GM19351 (cell line): ENCODE results near the gene ESRRG.

ENCODE experiments used
- ATAC-seq: cut with Tn5 transposase; IDR thresholded peaks from one replicate; pipeline ENCODE4 v1.9.1; 2021; ENCODE audit warnings: mild to moderate bottlenecking, moderate library complexity; ENCODE audit not compliant: unreplicated experiment

Gene ESRRG

DNA sequence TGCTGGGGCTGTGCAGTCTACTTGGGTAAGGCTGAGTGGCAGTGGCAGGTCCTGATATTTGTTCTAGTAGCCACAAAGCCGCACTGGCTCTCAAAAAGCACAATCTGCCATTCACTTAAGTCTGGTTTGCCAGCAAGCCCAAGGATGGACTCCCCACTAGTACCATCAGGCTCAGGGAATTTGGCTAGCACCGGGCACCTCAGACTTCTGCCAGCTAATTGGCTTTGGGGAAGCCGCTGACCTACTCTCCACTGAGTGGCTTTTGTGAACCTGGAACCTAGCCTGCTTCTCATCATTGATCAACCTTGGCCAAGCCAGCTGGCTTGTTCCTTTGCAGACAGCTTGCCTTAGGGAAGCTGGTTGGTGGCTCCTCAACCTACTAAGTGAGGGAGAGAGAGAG lies 83.1 kb downstream of the ESRRG start:
- ATAC-seq = no peak

DNA sequence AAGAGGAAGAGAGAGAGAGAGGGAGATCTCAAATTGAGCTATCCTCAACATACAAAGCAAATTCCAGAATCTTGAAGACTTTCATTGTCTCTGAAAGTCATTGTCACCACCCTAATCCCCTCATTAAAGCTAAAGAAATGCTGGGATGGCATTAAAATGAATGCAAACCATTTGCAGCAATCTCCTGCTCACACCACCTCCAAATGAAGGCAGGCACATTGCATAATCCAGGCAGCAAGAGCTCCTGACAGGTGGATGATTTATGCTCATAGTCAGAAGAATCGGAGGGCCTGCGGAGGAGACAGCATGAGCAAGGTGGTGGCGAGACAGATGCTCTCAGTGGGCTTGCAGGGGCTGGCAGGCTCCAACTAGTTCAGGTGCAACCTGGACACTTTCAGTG lies 90.2 kb downstream of the ESRRG start:
- no peak for ATAC-seq

DNA sequence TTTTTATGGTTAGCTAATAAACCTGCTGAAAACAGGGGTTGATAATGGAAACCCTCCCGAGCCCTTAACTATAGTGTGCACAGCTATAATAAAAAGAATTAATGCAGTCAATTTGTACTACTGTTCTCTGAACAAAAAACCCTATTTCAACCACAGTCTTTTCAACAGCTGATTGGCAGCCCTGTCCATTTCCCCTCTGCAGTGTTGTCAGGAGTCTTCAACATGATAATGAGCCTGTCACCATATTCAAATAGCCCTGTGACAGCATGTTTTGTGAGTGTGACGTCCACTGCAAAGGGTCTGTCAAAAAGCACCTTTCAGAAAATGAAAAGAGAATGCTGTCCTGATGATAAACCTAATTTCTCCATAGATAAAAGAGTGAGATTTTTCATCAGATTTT lies 92.7 kb downstream of the ESRRG start:
- ATAC-seq = no peak

DNA sequence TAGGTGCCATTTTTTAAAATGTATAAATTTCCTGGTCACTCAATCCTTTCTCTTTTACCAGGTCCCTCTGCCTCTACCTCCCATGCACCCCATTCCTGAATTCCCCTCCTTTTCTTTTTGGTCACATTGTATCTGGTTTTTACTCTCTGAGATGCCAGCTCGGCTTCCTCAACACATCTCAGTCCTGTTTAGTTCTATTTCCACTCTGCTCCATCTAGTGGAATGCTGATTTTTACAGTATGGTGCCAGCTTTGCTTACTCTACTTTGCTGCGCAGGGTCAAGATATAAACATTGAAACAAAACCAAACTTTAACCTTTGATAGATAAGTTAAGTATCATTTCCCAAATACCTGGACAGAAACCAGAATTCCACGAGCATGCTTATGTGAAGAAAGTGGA lies 96.0 kb downstream of the ESRRG start:
- no peak for ATAC-seq

DNA sequence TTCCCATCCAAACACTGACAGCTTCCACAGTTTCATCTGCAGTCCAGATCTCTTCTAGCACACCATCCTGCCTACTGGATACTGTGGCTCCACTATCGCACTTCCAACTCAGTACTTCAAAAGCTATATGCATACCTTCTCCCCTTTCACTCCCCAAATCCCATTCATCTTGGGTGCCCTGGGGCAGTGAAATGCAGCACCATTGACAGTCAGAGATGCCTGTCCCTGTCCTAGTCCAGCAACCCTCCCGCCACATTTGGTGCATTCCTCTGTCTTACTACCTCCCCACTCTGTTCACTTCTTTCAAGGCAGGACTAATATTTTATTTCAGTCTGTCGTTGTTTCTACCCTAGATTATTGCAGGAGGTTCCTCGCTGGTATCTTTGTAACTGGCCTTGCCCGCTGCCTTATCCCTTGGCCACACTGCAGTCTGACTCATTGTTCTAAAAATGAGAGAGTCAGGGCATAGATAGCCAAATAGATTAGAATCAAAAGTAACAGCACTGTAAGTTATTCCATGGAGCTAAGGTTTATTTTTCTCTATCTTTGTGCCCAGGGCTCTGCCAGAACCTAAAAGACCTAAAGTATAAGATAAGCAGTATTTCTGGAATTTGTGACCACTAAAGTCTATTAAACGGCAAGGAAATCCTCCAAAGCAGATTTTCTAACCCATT lies 96.7 kb downstream of the ESRRG start:
- ATAC-seq = no peak

DNA sequence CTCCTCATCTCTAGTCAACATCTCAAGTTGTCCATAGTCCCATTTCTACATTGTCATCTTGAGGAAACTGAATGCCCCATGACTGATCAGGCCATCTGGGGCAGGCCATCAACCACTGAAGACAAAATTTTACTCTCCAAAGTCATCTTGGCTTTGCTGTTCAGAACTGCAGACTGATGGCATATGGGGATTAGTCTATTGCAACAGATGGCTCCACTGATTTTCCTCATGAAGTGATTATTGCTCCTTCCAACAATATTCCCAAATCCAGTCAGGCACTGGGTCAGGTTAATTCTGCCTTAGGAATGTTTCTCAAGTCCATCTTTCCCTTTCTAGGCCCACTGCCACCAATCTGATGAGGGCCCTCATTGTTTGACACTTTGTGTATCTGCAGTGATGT lies 101.7 kb downstream of the ESRRG start:
- ATAC-seq = no peak

DNA sequence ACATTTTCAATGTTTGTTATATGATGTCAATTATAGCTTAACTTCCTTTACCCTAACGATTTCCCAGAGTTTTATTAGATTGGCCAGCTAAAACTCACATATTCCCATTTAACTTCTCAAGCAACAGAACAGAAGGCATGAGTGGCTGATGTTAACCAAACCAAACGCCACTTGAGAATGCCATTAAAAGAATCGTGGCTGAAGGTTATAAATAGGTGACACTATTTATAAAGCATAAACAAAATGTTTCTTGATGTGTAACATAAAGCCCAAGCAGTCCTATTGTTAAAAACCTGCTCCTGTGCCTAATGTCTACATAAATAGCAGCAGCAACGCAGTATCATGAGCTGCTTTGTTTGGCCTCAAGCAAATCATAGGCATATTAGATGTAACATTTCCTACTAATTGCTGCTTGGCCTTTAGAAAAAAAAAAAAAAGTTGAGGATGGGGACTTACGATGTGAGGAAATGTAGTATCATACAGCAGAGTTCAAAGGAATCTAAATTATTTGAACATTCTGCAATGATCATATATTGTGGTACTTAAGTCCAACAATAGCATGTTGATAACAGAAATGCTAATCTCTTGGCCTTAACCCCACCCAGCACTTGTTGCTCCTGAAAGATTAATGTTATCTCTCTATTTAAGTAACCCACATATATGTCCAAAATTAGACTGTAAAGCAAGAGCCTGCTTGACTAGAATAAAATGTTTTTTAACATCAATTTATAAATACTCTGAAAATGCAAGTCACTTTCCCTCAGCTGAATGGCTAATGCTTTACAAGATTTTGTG lies 106.0 kb downstream of the ESRRG start:
- no peak for ATAC-seq

DNA sequence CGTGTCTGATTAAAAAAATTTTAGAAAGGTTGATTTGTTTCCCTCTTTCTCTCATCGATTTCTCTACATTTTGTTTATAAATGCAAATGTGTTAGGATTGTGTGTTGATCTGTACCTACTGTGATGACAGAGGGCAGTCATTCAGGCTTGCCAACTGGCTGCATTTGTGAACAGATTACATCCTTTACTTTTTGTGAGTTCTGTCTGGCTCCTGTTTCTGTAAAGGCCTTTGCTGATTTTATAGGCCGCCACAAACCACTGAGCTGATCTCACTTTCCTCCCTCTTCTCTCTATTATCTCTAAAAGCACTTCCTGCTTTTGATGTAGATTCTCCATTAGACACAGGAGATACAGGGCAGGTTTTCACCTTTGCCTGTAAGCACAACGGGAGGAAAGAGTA lies 106.8 kb downstream of the ESRRG start:
- ATAC-seq = no peak

DNA sequence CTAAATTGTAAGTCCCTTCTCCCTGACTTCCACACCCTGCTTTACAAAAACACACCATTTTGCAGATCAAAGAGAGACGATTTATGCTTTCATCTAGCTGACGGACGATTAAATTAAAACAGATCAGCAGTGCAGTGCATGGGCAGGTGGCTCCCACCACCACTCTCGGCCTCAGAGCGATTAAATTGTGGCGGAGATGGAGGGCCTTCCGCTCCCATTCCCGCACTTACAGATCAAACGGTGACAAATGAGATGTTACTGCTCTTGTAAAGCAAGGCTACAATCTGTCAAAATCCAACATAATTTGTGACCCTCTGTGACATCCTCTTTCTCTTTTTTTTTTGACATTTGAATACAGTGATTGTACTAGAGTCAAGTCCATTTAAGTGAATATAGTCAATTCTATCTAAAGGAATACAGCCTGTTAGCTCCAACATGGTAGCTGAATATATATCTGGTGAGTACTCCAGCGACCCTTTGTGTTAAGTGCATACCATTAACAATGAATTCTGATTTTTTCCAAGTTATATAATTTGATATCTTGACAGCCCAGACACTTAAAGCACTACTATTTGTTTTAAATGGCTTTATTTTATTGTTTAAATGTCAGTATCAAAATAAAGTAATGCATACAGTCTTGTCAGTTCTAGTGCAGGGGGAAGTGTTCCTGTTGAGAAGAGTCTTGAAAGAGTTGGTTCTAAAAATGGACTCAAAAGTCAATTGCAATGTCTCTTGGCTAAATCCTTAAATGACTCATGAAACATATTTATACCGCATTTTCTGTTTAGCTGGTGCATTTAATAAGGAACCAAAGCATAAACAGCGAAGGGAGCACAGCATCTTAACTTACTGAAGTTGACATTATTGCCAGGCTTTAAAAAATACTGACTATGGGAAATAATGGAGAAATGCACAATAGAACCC lies 109.0 kb downstream of the ESRRG start:
- ATAC-seq = no peak

DNA sequence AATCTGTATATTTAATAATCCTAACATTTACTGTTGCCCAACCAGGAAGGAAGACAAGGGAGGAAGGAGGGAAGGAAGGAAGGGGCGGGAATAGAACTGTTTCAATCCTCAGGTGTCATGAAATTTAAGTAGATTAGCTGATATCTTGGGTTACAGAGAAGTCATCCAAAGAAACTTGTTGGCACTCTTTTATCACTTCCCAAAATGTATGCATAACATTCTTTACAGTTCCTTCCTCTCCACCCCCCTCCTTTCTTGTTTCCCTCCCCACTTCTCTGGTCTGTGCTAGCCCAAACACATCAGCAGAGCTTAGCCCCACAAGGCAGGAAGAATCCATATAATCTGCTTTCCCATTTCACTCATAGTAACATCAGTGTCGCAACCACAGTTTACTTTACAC lies 110.9 kb downstream of the ESRRG start:
- no peak for ATAC-seq

DNA sequence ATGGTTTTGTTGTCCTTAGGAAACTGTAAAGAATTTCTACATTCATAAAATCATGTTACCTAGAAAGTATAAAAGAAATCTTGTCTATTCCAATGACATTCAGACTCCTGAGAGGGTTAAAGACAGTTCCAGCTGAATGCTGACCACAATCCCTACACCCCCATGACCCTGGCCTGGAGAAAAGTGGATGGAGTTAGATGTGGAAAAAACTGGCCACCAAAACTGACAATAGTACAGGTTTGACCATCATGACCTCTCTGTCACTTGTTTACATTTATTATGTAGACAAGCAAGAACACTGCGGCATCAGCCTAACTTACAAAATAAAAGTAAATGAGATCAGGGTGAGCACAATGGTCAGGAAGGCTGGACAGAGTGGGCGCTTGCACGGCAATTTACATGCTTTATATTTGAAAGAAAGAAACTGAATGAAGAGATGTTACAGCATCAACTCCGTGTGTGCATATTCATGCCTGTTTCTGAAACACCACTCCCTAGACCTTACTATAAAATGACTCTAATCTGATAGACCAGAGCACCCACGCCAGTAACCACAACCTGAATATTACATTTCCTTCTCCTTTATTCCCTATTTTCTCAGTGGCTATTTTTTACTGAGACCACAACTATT lies 116.0 kb downstream of the ESRRG start:
- no peak for ATAC-seq

DNA sequence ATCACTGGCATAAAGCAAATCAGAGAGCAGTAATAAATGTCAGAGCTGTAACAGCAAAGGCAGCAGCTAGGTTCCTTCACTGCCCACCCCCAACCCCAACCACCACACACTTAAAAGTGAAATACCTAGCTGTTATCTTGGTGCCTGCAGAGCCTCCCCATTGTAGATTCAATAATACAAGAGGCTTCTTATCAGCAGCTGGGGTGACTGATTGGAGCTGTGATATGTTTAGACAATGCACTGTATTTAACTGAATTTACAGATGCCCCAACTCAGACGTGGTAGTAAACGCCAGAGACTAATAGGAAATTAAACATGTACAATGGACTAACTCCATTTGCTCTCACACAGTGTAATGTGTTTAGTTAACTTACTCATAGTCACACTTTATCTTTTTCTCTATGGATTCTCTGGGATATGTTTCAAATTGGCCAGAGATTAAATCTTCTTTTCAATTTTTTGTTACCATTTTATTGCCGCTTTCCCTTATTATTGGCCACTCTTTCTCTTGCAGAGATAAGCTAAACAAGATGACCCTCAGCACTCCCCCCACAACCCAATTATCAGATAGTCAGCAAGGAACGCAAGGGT lies 117.1 kb downstream of the ESRRG start:
- ATAC-seq = no peak

DNA sequence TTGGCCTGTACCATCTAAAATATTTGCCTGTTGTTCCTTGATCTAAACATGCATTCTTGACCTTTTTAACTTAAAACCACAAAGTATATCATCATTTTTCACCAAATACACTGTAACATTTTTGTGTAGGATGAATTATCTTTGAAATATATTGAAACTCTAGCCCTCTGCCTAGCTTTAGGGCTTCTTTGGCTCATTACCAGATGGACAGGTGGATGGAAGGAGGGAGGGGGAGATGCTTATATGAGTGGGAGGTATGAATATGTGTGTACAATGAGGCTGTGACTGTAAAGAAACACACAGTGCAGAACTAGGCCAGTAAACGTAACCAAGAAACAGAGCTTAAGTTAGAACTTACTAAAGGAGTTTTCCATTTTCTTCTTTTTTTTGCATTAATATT lies 118.5 kb downstream of the ESRRG start:
- ATAC-seq = no peak

DNA sequence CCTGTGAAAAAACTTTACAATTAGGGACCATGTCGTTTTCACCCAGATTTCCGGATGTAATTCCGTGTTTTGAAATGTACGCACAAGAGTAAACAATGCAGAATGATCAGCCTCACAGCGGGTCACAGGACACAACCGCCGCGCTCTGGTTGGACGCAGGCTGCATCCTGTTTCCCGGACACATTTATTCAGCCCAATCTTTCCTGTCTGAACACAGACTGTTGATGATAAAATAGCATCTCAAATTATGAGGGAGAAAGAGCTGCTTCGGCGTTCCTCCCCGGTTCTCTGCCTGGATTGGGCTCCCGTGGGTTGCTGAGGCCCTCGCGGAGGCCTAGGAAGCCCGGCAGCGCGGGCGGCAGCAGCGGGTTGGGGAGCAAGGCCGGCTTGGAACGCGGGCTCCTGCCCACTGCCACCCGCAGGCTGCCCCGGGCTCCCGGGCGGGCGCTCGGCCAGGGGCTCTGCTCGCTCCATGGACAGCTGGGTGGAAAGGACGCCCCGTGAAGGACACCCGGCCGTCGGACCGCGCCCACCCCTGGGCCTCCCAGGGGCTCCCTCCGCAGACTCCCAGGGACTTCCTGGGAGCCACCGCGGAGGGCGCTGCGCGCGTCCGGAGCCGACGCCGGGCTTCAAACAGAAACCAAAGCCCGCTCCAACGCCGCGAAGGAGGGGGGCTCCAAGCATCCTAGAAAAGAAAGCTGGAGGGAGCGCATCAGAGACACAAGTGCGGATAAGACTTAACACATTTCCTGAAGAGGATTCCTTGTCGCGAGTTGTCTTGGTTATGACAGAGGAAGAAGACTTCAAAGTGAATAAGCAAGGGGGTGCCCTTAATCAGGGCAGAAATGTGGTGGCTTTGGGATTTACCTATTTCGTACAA lies 122.3 kb downstream of the ESRRG start:
- peak; percentile 67 for ATAC-seq

DNA sequence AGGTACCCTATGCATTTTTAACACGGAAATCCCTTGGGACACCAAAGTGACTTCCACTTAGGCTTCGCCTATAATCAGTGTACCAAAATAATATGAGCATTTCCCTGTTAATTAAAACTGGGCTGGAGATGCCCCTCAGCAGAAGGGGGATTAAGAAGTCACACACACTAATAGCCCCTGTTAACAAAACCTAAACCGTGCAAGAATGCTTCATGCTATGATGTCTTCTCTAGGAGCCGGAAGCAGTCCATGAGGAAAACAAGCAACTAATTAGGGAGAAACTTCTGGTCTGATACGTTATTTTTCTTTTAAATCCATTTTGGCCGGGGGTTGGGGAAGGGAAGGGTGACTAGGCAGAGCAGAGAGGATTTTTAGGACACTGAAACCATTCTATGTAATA lies 123.4 kb downstream of the ESRRG start:
- no peak for ATAC-seq

DNA sequence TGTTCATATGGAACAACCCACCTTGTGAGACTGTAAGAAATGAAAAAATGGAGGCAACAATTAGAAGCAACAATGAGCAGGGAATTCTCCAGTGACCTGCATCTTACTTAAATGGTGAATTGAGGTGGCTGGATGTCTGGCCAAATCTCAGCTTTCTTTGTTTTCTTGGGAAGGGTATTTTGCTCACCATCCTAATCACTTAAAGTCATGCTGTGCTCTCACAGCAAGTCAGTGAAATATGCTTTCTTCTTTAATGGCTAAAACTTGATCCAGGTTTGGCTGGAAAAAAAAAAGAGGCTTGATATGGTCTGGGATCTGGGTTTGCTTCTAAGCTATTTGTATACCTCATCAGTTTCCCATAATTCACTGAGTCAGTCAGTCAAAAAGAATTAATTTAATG lies 124.8 kb downstream of the ESRRG start:
- no peak for ATAC-seq

DNA sequence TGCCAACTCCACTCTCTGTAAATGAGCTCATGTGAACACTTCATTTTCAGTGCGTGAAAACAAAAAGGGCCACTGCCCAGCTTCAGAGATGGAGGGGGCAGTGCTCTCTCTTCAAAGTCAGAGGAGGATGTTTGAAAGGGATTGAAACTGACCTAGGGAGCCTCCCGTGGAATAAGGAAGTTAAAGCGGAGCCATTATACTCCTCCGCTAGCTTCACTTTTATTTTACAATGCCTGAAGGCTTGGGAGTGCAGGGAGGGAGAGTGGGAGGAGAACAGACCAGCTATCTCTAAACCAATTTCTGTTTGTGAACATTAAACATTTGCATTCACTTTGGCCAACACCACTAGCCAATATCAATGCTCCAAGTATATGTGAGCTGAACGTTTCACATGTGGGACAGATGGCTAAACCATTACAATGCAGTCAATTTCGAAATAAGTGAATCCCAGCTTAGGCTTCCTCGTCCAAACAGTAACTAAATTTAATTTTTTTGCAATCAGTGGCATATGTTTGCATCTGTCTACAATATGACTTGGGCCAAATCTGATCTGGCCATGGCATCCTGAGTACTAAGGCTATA lies 126.9 kb downstream of the ESRRG start:
- no peak for ATAC-seq

DNA sequence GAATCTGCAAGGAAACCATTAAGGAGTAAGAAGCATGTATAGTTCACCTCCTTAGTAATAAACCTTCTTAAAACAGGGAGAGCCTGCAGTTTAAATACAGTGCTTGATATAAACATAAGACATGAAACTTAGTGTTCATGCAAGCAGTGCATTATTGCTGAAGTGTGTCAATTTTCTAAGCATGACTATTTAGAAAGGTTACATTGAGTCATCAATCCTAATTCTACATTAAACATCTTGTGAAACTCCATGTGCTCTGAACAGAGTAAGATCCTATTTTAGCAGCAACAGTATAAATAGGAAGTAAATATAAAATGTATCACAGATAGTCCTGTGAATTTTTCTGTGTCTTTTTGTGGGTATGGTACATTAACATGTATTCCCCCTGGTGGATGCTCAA lies 135.5 kb downstream of the ESRRG start:
- no peak for ATAC-seq

DNA sequence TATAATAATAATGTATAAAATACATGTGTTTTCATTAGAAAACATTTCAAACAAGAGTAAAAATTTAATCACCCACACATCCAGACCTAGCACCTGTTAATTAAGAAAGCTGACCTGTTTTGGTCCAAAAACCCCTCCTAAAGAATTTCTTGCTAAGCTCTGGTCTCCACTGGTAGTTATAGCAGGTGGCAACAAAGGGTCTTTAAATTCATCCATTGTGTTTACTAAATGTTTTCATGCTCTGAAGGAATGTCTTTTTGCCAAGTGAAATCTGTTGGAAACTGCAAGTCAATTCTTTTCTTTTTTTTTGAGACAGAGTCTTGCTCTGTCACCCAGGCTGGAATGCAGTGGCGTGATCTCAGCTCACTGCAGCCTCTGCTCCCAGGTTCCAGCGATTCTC lies 141.1 kb downstream of the ESRRG start:
- ATAC-seq = no peak
